Endothelial cell of umbilical vein (primary cell): ENCODE data around the gene GTF2IRD1. TPM values are rescaled to one million over a fixed set of nuclear protein-coding genes. Genes with fewer than 3 reads are reported as not detected.

Experiments
- BruUV-seq: library from RNA; stranded (reverse); fragments of 400-500 nt; replicated peaks from 2 replicates; lab custom pipeline; 2021; lab: Mats Ljungman, UMichigan
- CTCF ChIA-PET: fragments of 300-600, 350-600 bp; sonication (Branson Sonifier 250); formaldehyde crosslinking; loops from one replicate; lab custom pipeline; 2021; ENCODE audit warnings: antibody characterized with exemption, inconsistent platforms; lab: Charles Lee
- POLR2A ChIA-PET: fragments of 300-600, 350-600 bp; sonication (Branson Sonifier 250); formaldehyde crosslinking; loops from one replicate; lab custom pipeline; 2021; ENCODE audit warnings: antibody characterized with exemption, inconsistent platforms; lab: Charles Lee
- DNase-seq: peaks from one replicate; pipeline ENCODE4 v3.0.0-alpha.2; 2011; ENCODE audit warnings: low read depth, low spot score
- FAIRE-seq: peaks from 2 replicates; lab custom pipeline; 2011; peaks lifted over from hg19 to GRCh38; lab: Jason Lieb, UNC
- H2AFZ ChIP-seq: 2 replicates; pipeline ENCODE4 v1.6.0; 2012; ENCODE audit warnings: low read depth, low read length, control low read depth, inconsistent platforms
- H3K27ac ChIP-seq: 2 replicates; pipeline ENCODE4 v1.5.1; 2011; ENCODE audit warnings: low read depth, mild to moderate bottlenecking, control low read depth, low read length, moderate library complexity; ENCODE audit not compliant: insufficient read depth
- H3K27me3 ChIP-seq, 2 experiments: 2 replicates each; pipeline versions ENCODE4 v1.6.0 to v1.6.1; 2011; ENCODE audit warnings: low read length in 2 of 2, mixed read lengths in 1 of 2; ENCODE audit not compliant: control insufficient read depth in 2 of 2, insufficient read depth in 2 of 2
- H3K36me3 ChIP-seq, 2 experiments: 2 replicates in 1 of 2; 3 replicates in 1 of 2; pipeline ENCODE4 v1.5.1; 2011; ENCODE audit warnings: low read length in 2 of 2, mild to moderate bottlenecking in 1 of 2, moderate library complexity in 1 of 2; ENCODE audit not compliant: control insufficient read depth in 2 of 2, insufficient read depth in 2 of 2; ENCODE audit errors: extremely low read depth in 1 of 2
- H3K4me1 ChIP-seq: 3 replicates; pipeline ENCODE4 v1.5.1; 2011; ENCODE audit warnings: mild to moderate bottlenecking, low read length; ENCODE audit not compliant: control insufficient read depth, insufficient read depth; ENCODE audit errors: extremely low read depth
- H3K4me2 ChIP-seq: 2 replicates; pipeline ENCODE4 v1.6.1; 2011; ENCODE audit warnings: low read length, control low read depth, mixed read lengths; ENCODE audit not compliant: insufficient read depth
- H3K4me3 ChIP-seq, 3 experiments: fragments of 200-600 bp in 1 of 3; sonication (generic), shearing (Covaris generic) in 1 of 3; replicated peaks in 1 of 3; 2 replicates each; pipeline ENCODE4 v1.5.1; 2011 to 2016; ENCODE audit warnings: control low read depth in 3 of 3, low read length in 3 of 3, mild to moderate bottlenecking in 2 of 3, inconsistent platforms in 1 of 3, low read depth in 1 of 3, moderate library complexity in 1 of 3; ENCODE audit not compliant: insufficient read depth in 1 of 3
- H3K79me2 ChIP-seq: 2 replicates; pipeline ENCODE4 v1.6.0; 2012; ENCODE audit warnings: low read length, inconsistent platforms; ENCODE audit not compliant: control insufficient read depth, insufficient read depth
- H3K9ac ChIP-seq: replicated peaks from 2 replicates; pipeline ENCODE3; 2011; ENCODE audit warnings: low read length, control low read depth; ENCODE audit not compliant: insufficient read depth; ENCODE audit errors: extremely low read depth
- H3K9me1 ChIP-seq: replicated peaks from 3 replicates; pipeline ENCODE4 v1.6.0; 2011; ENCODE audit warnings: mild to moderate bottlenecking, low read length; ENCODE audit not compliant: control insufficient read depth, insufficient read depth; ENCODE audit errors: extremely low read depth
- H3K9me3 ChIP-seq: replicated peaks from 2 replicates; pipeline ENCODE4 v1.5.1; 2012; ENCODE audit warnings: low read length, inconsistent platforms; ENCODE audit not compliant: control insufficient read depth, insufficient read depth
- H4K20me1 ChIP-seq: replicated peaks from 2 replicates; pipeline ENCODE3; 2011; ENCODE audit warnings: mild to moderate bottlenecking, low read length; ENCODE audit not compliant: control insufficient read depth, insufficient read depth; ENCODE audit errors: extremely low read depth
- EZH2 ChIP-seq: IDR thresholded peaks from 2 replicates; pipeline ENCODE4 v1.6.1; 2012; ENCODE audit warnings: borderline replicate concordance, low read depth, mild to moderate bottlenecking, moderate library complexity, low read length, inconsistent platforms; ENCODE audit not compliant: severe bottlenecking
- FOS ChIP-seq: IDR thresholded peaks from 2 replicates; pipeline ENCODE4 v1.6.1; 2011; ENCODE audit warnings: mild to moderate bottlenecking, low read length, moderate library complexity, borderline replicate concordance; ENCODE audit not compliant: insufficient read depth
- GATA2 ChIP-seq: IDR thresholded peaks from 2 replicates; pipeline ENCODE4 v1.7.0; 2011; ENCODE audit warnings: low read depth, mild to moderate bottlenecking, moderate library complexity, mixed read lengths, low read length; ENCODE audit not compliant: insufficient read length, insufficient read depth
- JUN ChIP-seq: IDR thresholded peaks from 2 replicates; pipeline ENCODE4 v1.6.1; 2011; ENCODE audit warnings: borderline replicate concordance, low read depth; ENCODE audit not compliant: insufficient read length, insufficient read depth
- MYC ChIP-seq: IDR thresholded peaks from one replicate; pipeline ENCODE4 v1.6.1; 2011; ENCODE audit warnings: mild to moderate bottlenecking, low read depth, low read length
- POLR2A ChIP-seq: IDR thresholded peaks from 2 replicates; pipeline ENCODE4 v1.6.1; 2012; ENCODE audit warnings: low read depth, mild to moderate bottlenecking, control low read depth, low read length
- POLR2AphosphoS5 ChIP-seq: IDR thresholded peaks from 2 replicates; pipeline ENCODE4 v1.6.1; 2012; ENCODE audit warnings: low read depth, mild to moderate bottlenecking, control low read depth, low read length, moderate library complexity; ENCODE audit not compliant: insufficient read depth
- dilution Hi-C: fragments of 300-500 bp; cut with MboI; formaldehyde crosslinking; loops from one replicate; pipeline ENCODE4 v1.15.0; 2019; ENCODE audit warnings: low sequenced_read_pairs; ENCODE audit not compliant: extremely low pct_ligation_motif_present
- intact Hi-C: fragments of 100-400 bp; cut with micrococcal nuclease; formaldehyde crosslinking; loops from one replicate; pipeline ENCODE4 v1.10.0; 2022
- polyA plus RNA-seq, 4 experiments: library from polyadenylated mRNA; depleted of rRNA in 3 of 4; stranded (reverse) in 3 of 4; unstranded in 1 of 4; fragments of >200 nt; gene quantifications; 2 replicates each; pipeline versions ENCODE4 v1.2.1 to v1.2.3, GENCODE V29; 2011 to 2012; ENCODE audit warnings: missing spikeins in 1 of 4
- total RNA-seq: library from RNA; stranded (reverse); gene quantifications from 2 replicates; pipeline ENCODE4 v1.2.3, GENCODE V29; 2021
- TF ChIP-seq, protein P1 (sequence below): IDR thresholded peaks from 2 replicates; pipeline ENCODE4 v1.6.1; 2011; ENCODE audit not compliant: insufficient read depth, insufficient read length
- TF ChIP-seq, protein P2 (sequence below), 2 donors: IDR thresholded peaks; 1 replicate in 1 of 2; 2 replicates in 1 of 2; pipeline ENCODE4 v1.5.1; 2011; ENCODE audit warnings: low read length in 2 of 2, mild to moderate bottlenecking in 2 of 2, moderate library complexity in 2 of 2, control low read depth in 1 of 2, inconsistent platforms in 1 of 2, low read depth in 1 of 2; ENCODE audit not compliant: insufficient read depth in 1 of 2; ENCODE audit errors: extremely low read depth in 1 of 2

GTF2IRD1 gene
- total and polyA plus RNA-seq, 2 donors (not counting 3 experiments of a cell fraction or from before 2014, with no cell fraction given), result 14.2 to 24.2 TPM

DNA sequence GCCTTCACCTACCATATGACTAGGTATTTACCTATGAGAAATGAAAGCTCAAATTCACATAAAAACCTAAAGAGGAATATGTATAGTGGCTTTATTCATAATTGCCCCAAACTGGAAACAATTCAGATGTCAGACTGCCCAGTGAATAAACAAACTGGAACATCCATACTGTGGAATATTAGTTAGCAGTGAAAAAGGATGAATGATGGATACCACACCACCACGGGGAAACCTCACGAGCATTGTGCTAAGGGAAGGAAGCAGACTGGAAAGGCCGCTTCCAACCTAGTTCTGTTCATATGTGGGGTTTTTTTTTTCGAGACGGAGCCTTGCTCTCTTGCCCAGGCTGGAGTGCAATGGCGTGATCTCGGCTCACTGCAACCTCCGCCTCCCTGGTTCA lies 16.8 kb downstream of the GTF2IRD1 start:
- Histone ChIP-seq H3K9me1 (no peaks in the 10 kb centered on the region), H2AFZ (no peak overlapping the region), H3K27ac (no peak overlapping the region), H3K4me2 (no peak overlapping the region), H3K27me3 (no peaks in the 10 kb centered on the region), H3K79me2 (peaks cover 7% of the 10 kb centered on the region), H4K20me1 (no peaks in the 10 kb centered on the region), H3K9ac (no peak overlapping the region), H3K4me1 (no peaks in the 10 kb centered on the region), H3K4me3 (no peak overlapping the region), H3K9me3 (no peaks in the 10 kb centered on the region), H3K36me3 (no peaks in the 10 kb centered on the region)
- no peak for DNase-seq
- no peak for FAIRE-seq
- no TSS peak for BruUV-seq
- TF ChIP-seq GATA2 (no peak), FOS (no peak), POLR2A (no peak), JUN (no peak), POLR2AphosphoS5 (no peak), MYC (no peak), EZH2 (no peak)
- TF ChIP-seq, protein P1, sequence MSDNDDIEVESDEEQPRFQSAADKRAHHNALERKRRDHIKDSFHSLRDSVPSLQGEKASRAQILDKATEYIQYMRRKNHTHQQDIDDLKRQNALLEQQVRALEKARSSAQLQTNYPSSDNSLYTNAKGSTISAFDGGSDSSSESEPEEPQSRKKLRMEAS, result no peak
- TF ChIP-seq, protein P2, sequence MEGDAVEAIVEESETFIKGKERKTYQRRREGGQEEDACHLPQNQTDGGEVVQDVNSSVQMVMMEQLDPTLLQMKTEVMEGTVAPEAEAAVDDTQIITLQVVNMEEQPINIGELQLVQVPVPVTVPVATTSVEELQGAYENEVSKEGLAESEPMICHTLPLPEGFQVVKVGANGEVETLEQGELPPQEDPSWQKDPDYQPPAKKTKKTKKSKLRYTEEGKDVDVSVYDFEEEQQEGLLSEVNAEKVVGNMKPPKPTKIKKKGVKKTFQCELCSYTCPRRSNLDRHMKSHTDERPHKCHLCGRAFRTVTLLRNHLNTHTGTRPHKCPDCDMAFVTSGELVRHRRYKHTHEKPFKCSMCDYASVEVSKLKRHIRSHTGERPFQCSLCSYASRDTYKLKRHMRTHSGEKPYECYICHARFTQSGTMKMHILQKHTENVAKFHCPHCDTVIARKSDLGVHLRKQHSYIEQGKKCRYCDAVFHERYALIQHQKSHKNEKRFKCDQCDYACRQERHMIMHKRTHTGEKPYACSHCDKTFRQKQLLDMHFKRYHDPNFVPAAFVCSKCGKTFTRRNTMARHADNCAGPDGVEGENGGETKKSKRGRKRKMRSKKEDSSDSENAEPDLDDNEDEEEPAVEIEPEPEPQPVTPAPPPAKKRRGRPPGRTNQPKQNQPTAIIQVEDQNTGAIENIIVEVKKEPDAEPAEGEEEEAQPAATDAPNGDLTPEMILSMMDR (IDR thresholded peaks at IDR 0.05; ENCODE audit: extremely low read depth in 1 of 2, insufficient read depth in 1 of 2, low read depth in 1 of 2, low read length in 2 of 2), result no peak
- POLR2A ChIA-PET, result no interaction called here
- CTCF ChIA-PET, result no interaction called here
- intact Hi-C loops (no loop called here), dilution Hi-C loops (no loop called here)
